ENCODE measurements around the gene POLDIP2. TPM values are rescaled to one million over a fixed set of nuclear protein-coding genes. Genes with fewer than 3 reads are reported as not detected.

Gene POLDIP2
- total RNA-seq, 1 donor from 2014 or later: 82.2 TPM

DNA sequence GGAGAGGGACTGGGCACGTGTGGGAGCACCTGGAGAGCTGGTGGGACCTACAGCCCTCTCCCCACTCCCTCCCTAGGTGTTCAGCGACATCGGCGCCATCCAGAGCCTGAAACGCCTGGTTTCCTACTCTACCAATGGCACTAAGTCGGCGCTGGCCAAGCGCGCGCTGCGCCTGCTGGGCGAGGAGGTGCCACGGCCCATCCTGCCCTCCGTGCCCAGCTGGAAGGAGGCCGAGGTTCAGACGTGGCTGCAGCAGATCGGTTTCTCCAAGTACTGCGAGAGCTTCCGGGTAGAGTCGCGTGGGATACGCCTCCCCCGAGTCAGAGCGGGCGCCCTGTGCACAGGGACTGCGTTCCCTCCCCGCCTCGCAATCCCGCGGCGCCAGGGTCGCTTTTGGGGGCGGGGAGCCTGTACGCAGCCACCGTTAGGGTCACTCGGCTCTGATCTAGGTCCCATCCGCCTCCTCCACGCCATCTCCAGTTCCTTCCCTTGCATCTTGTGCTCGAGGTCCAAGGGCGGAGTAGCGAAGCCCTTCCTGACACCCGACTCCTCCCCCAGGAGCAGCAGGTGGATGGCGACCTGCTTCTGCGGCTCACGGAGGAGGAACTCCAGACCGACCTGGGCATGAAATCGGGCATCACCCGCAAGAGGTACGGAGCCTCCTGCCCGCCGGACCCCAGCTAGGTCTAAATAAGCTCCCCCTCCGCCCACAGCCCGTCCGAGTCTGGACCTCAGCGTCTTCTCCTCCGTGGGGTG is 27.1 kb upstream of the POLDIP2 start:
- Histone ChIP-seq H3K4me1 (no peaks in the 10 kb centered on the region), H3K27me3 (no peaks in the 10 kb centered on the region), H3K27ac (no peak overlapping the region), H3K36me3 (peaks cover 27 to 29% of the 10 kb centered on the region in 2 donors), H3K9me3 (no peaks in the 10 kb centered on the region), H3K4me3 (peak overlapping the region; percentile 27 to 60)
- intact Hi-C loops (cut with DNase I): no loop called here
- TF ChIP-seq, protein P1, sequence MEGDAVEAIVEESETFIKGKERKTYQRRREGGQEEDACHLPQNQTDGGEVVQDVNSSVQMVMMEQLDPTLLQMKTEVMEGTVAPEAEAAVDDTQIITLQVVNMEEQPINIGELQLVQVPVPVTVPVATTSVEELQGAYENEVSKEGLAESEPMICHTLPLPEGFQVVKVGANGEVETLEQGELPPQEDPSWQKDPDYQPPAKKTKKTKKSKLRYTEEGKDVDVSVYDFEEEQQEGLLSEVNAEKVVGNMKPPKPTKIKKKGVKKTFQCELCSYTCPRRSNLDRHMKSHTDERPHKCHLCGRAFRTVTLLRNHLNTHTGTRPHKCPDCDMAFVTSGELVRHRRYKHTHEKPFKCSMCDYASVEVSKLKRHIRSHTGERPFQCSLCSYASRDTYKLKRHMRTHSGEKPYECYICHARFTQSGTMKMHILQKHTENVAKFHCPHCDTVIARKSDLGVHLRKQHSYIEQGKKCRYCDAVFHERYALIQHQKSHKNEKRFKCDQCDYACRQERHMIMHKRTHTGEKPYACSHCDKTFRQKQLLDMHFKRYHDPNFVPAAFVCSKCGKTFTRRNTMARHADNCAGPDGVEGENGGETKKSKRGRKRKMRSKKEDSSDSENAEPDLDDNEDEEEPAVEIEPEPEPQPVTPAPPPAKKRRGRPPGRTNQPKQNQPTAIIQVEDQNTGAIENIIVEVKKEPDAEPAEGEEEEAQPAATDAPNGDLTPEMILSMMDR (IDR thresholded peaks at IDR 0.05): no peak
- DNase-seq (ENCODE audit: low spot score in 2 of 2): peak in 1 of 2 donors; percentile 12

DNA sequence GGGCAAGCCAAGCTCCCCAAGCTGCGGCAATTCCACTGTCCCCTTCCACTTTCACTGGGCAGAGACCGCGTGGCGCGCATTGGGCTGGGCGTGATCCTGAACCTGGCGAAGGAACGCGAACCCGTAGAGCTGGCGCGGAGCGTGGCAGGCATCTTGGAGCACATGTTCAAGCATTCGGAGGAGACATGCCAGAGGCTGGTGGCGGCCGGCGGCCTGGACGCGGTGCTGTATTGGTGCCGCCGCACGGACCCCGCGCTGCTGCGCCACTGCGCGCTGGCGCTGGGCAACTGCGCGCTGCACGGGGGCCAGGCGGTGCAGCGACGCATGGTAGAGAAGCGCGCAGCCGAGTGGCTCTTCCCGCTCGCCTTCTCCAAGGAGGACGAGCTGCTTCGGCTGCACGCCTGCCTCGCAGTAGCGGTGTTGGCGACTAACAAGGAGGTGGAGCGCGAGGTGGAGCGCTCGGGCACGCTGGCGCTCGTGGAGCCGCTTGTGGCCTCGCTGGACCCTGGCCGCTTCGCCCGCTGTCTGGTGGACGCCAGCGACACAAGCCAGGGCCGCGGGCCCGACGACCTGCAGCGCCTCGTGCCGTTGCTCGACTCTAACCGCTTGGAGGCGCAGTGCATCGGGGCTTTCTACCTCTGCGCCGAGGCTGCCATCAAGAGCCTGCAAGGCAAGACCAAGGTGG is 24.0 kb upstream of the POLDIP2 start:
- Histone ChIP-seq H3K27ac (no peak overlapping the region), H3K36me3 (peaks cover 5 to 8% of the 10 kb centered on the region in 2 donors), H3K27me3 (no peaks in the 10 kb centered on the region), H3K4me1 (no peaks in the 10 kb centered on the region), H3K9me3 (no peaks in the 10 kb centered on the region), H3K4me3 (no peak overlapping the region)
- intact Hi-C loops (cut with DNase I): no loop called here
- no peak for DNase-seq (ENCODE audit: low spot score in 2 of 2)
- TF ChIP-seq, protein P1 (IDR thresholded peaks at IDR 0.05): no peak

DNA sequence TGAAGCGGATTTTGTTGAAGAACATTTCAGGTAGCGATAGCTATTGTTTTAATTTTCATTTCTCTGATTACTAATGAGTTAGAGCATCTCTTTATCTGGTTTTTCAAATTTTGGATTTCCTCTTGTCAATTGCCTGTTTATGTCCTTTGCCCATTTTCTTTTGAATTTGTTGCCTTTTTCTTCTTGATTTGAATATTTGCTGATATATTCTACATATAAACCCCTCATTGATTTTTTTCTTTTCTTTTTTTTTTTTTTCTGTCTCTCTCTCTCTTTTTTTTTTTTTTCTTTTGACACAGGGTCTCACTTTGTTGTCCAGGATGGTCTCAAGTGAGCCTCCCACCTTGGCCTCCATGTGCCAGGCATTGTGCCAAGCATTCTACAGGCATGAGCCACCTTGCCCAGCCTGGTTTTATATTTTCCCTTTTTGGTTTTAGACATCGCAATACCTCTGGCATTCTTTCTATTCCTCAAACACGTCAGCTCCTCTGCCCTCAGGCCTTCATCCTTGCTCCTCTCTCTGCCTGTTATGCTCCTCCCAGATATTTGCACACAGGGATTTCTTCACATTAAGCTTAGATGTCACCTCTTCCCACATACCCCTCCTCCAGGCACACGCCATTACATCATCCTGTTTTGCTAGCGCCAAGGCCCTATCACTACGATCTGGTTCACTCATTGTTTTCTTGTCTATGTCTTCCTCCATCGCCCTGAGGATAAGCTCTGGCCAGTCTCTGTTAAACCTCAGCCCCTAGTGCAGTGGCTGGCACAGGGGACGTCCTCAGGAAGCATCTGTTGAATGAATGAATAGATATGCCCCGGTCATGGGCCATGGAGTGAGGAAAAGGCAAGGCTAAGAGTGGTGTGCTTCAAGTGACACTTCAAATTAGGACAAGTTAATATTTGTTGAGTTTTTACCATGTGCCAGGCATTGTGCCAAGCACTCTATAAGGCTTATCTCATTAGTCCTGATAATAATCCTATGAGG is 22.8 kb upstream of the POLDIP2 start:
- TF ChIP-seq, protein P1 (IDR thresholded peaks at IDR 0.05): no peak
- intact Hi-C loops (cut with DNase I): no loop called here
- no peak for DNase-seq (ENCODE audit: low spot score in 2 of 2)
- Histone ChIP-seq H3K27ac (no peak overlapping the region), H3K4me1 (no peaks in the 10 kb centered on the region), H3K36me3 (peaks cover 4 to 5% of the 10 kb centered on the region in 2 donors), H3K27me3 (no peaks in the 10 kb centered on the region), H3K4me3 (no peak overlapping the region), H3K9me3 (no peaks in the 10 kb centered on the region)

DNA sequence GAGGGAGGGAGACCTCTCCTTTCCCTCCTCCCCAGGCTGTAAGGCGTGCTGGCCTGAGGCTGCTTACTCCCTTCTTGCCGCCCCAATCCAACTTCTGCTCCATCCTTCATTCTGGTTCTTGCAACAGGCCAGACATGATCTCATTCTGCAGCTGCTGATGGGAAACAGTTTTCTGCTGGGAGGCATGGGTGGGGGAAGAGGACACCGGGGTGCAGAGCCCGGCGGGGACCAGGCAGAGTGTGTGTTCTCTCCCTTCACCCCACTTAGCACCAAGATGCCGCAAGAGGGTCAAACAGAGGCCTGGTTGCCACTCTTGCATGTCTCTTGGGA is 15.6 kb upstream of the POLDIP2 start:
- intact Hi-C loops (cut with DNase I): no loop called here
- no peak for DNase-seq (ENCODE audit: low spot score in 2 of 2)
- Histone ChIP-seq H3K27me3 (no peaks in the 10 kb centered on the region), H3K9me3 (no peaks in the 10 kb centered on the region), H3K4me3 (peak overlapping the region; percentile 70 to 77), H3K4me1 (peaks cover 12% of the 10 kb centered on the region in 2 donors), H3K27ac (no peak overlapping the region), H3K36me3 (no peaks in the 10 kb centered on the region)
- TF ChIP-seq, protein P1 (IDR thresholded peaks at IDR 0.05): no peak

DNA sequence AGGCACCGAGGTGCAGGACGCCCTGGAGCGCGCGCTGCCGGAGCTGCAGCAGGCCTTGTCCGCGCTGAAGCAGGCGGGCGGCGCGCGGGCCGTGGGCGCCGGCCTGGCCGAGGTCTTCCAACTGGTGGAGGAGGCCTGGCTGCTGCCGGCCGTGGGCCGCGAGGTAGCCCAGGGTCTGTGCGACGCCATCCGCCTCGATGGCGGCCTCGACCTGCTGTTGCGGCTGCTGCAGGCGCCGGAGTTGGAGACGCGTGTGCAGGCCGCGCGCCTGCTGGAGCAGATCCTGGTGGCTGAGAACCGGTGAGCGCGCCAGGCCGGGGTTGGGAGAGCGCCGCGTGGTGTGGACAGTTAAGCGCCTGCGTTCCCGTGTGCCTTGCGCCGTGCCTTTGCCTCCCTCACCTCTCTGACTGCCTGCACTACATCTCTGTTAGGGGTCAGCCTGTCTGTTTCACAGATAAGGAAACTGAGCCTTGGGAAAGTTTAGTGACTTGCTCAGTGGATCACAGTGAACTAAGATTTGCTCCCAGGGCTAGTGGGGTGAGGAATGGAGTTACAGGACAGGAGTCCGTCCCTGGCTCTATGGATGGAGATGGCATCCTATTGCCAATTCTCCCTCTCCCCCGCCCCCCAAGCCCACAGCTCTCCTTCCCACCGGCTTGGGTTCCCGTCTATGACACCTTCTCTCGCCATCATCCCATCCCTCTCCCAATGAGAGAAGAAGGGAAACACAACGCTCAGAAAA is 15.0 kb upstream of the POLDIP2 start:
- DNase-seq (ENCODE audit: low spot score in 2 of 2): no peak
- Histone ChIP-seq H3K36me3 (no peaks in the 10 kb centered on the region), H3K9me3 (no peaks in the 10 kb centered on the region), H3K27me3 (no peaks in the 10 kb centered on the region), H3K27ac (peak overlapping the region; percentile 75 to 86), H3K4me3 (peak overlapping the region; percentile 70 to 77), H3K4me1 (peaks cover 12% of the 10 kb centered on the region in 2 donors)
- TF ChIP-seq, protein P1 (IDR thresholded peaks at IDR 0.05): no peak
- intact Hi-C loops (cut with DNase I): no loop called here
